SK-N-SH (cell line): ENCODE results near the gene FMN2. TPM values are rescaled to one million over a fixed set of nuclear protein-coding genes. Genes with fewer than 3 reads are reported as not detected.

Experiments
- CTCF ChIA-PET: fragments of 300-600, 350-600 bp; formaldehyde crosslinking; extraction: SDS; loops from one replicate; lab custom pipeline; 2021; lab: Yijun Ruan, JAX
- POLR2A ChIA-PET: fragments of 350-600 bp; sonication (Branson Sonifier 250); formaldehyde crosslinking; extraction: SDS; loops from one replicate; lab custom pipeline; 2020; ENCODE audit warnings: antibody characterized with exemption, inconsistent platforms; lab: Yijun Ruan, JAX
- DNase-seq: peaks from one replicate; pipeline ENCODE4 v3.0.0; 2012
- H2AFZ ChIP-seq: fragments of 200-600 bp; sonication (generic); 2 replicates; pipeline ENCODE4 v1.8.1; 2016; ENCODE audit warnings: antibody characterized with exemption, mild to moderate bottlenecking, low read depth
- H3F3A ChIP-seq: fragments of 200-600 bp; sonication (generic); replicated peaks from 2 replicates; pipeline ENCODE3; 2016; ENCODE audit warnings: antibody characterized with exemption, mild to moderate bottlenecking; ENCODE audit not compliant: insufficient read depth
- H3K27ac ChIP-seq, 2 experiments: fragments of 200-500 bp in 1 of 2; fragments of 200-600 bp in 1 of 2; sonication (Bioruptor generic) in 1 of 2; sonication (generic), shearing (Covaris generic) in 1 of 2; 2 replicates each; pipeline versions ENCODE4 v1.5.1 to v1.6.1; 2014 to 2016; ENCODE audit warnings: low read depth in 2 of 2, inconsistent platforms in 1 of 2, low read length in 1 of 2, mild to moderate bottlenecking in 1 of 2, mixed read lengths in 1 of 2
- H3K27me3 ChIP-seq: fragments of 200-600 bp; sonication (generic), shearing (Covaris generic); 2 replicates; pipeline ENCODE4 v1.6.1; 2016; ENCODE audit warnings: mixed run types; ENCODE audit not compliant: insufficient read depth
- H3K36me3 ChIP-seq, 2 experiments: fragments of 200-500 bp in 1 of 2; fragments of 200-600 bp in 1 of 2; sonication (Bioruptor generic) in 1 of 2; sonication (generic) in 1 of 2; replicated peaks in 1 of 2; 2 replicates each; pipeline versions ENCODE3 to v1.5.1; 2014 to 2016; ENCODE audit warnings: low read length in 1 of 2, mild to moderate bottlenecking in 1 of 2; ENCODE audit not compliant: insufficient read depth in 2 of 2, control insufficient read depth in 1 of 2
- H3K4me1 ChIP-seq, 2 experiments: fragments of 200-500 bp in 1 of 2; fragments of 200-600 bp in 1 of 2; sonication (Bioruptor generic) in 1 of 2; sonication (generic), shearing (Covaris generic) in 1 of 2; 2 replicates each; pipeline versions ENCODE4 v1.5.1 to v1.6.1; 2014 to 2016; ENCODE audit warnings: low read depth in 1 of 2, low read length in 1 of 2, mixed run types in 1 of 2; ENCODE audit not compliant: insufficient read depth in 2 of 2, control insufficient read depth in 1 of 2
- H3K4me2 ChIP-seq: fragments of 200-600 bp; sonication (generic), shearing (Covaris generic); 2 replicates; pipeline ENCODE4 v1.6.1; 2017; ENCODE audit warnings: mixed run types
- H3K4me3 ChIP-seq, 2 experiments: fragments of 200-500 bp in 1 of 2; fragments of 200-600 bp in 1 of 2; sonication (Bioruptor generic) in 1 of 2; sonication (generic), shearing (Covaris generic) in 1 of 2; 2 replicates each; pipeline versions ENCODE4 v1.5.1 to v1.8.1; 2014 to 2016; ENCODE audit warnings: low read depth in 2 of 2, inconsistent platforms in 1 of 2, low read length in 1 of 2, mild to moderate bottlenecking in 1 of 2, mixed read lengths in 1 of 2, moderate library complexity in 1 of 2
- H3K79me2 ChIP-seq: fragments of 200-600 bp; sonication (generic); 2 replicates; pipeline ENCODE4 v1.8.1; 2017; ENCODE audit warnings: mild to moderate bottlenecking; ENCODE audit not compliant: insufficient read depth
- H3K9ac ChIP-seq: fragments of 200-600 bp; sonication (generic); 2 replicates; pipeline ENCODE4 v1.6.1; 2017; ENCODE audit warnings: mixed run types
- H3K9me2 ChIP-seq: fragments of 200-600 bp; sonication (generic); 2 replicates; pipeline ENCODE4 v1.6.1; 2017; ENCODE audit warnings: mixed run types
- H3K9me3 ChIP-seq: fragments of 200-600 bp; sonication (generic); 2 replicates; pipeline ENCODE4 v1.6.1; 2017; ENCODE audit warnings: mixed run types, mild to moderate bottlenecking, moderate library complexity
- H4K20me1 ChIP-seq: fragments of 200-600 bp; sonication (generic); 2 replicates; pipeline ENCODE4 v1.6.1; 2017; ENCODE audit warnings: mild to moderate bottlenecking, mixed run types; ENCODE audit not compliant: insufficient read depth
- ELF1 ChIP-seq: IDR thresholded peaks from 2 replicates; pipeline ENCODE4 v1.4.0; 2012
- EP300 ChIP-seq, 2 experiments: IDR thresholded peaks; 2 replicates each; pipeline versions ENCODE4 v1.4.0 to v1.6.1; 2012; ENCODE audit warnings: borderline replicate concordance in 1 of 2, low read depth in 1 of 2, low read length in 1 of 2
- FOSL2 ChIP-seq: IDR thresholded peaks from 2 replicates; pipeline ENCODE4 v1.4.0; 2012; ENCODE audit warnings: low read depth, mild to moderate bottlenecking, moderate library complexity, borderline replicate concordance
- GABPA ChIP-seq: IDR thresholded peaks from 2 replicates; pipeline ENCODE4 v1.4.0; 2012; ENCODE audit warnings: low read depth, mild to moderate bottlenecking
- JUND ChIP-seq: IDR thresholded peaks from 2 replicates; pipeline ENCODE4 v1.4.0; 2012
- MXI1 ChIP-seq: IDR thresholded peaks from 2 replicates; pipeline ENCODE4 v1.6.1; 2012; ENCODE audit warnings: mild to moderate bottlenecking, low read depth, low read length, improper control_type of control experiment
- NFIC ChIP-seq: IDR thresholded peaks from 2 replicates; pipeline ENCODE4 v1.4.0; 2012; ENCODE audit warnings: borderline replicate concordance
- NRF1 ChIP-seq: IDR thresholded peaks from 2 replicates; pipeline ENCODE4 v1.6.1; 2012; ENCODE audit warnings: low read depth, mild to moderate bottlenecking, low read length
- POLR2AphosphoS5 ChIP-seq: IDR thresholded peaks from 2 replicates; pipeline ENCODE4 v1.6.1; 2012; ENCODE audit warnings: low read depth, low read length
- RAD21 ChIP-seq: IDR thresholded peaks from 2 replicates; pipeline ENCODE4 v1.6.1; 2012; ENCODE audit warnings: mild to moderate bottlenecking, low read length
- RCOR1 ChIP-seq: fragments of 150-350 bp; IDR thresholded peaks from 2 replicates; pipeline ENCODE4 v1.6.1; 2017; ENCODE audit warnings: antibody characterized with exemption, low read length
- REST ChIP-seq: IDR thresholded peaks from 2 replicates; pipeline ENCODE4 v1.6.1; 2012; ENCODE audit warnings: mild to moderate bottlenecking, low read depth, low read length, moderate library complexity
- RFX5 ChIP-seq: IDR thresholded peaks from 2 replicates; pipeline ENCODE4 v1.6.1; 2012; ENCODE audit warnings: mild to moderate bottlenecking, improper control_type of control experiment, low read length
- RXRA ChIP-seq: IDR thresholded peaks from 2 replicates; pipeline ENCODE4 v1.4.0; 2012; ENCODE audit warnings: low read depth, mild to moderate bottlenecking, borderline replicate concordance
- SIN3A ChIP-seq: IDR thresholded peaks from 2 replicates; pipeline ENCODE4 v1.6.1; 2012; ENCODE audit warnings: low read depth, mild to moderate bottlenecking, low read length, moderate library complexity, borderline replicate concordance
- SMC3 ChIP-seq: IDR thresholded peaks from 2 replicates; pipeline ENCODE4 v1.6.1; 2012; ENCODE audit warnings: low read depth, low read length, improper control_type of control experiment
- TCF12 ChIP-seq: IDR thresholded peaks from 2 replicates; pipeline ENCODE4 v1.4.0; 2012
- WGBS: methylation state at CpG from one replicate; pipeline ENCODE4 v1.1.6; 2017; ENCODE audit warnings: low lambda C conversion rate; 5-methylcytosine and 5-hydroxymethylcytosine counted together
- polyA plus RNA-seq, 3 experiments: library from polyadenylated mRNA; depleted of rRNA; stranded (reverse); fragments of >200 nt; gene quantifications; 2 replicates each; pipeline ENCODE4 v1.2.3, GENCODE V29; 2012
- TF ChIP-seq, protein P1 (sequence below): fragments of 150-350 bp; IDR thresholded peaks from 2 replicates; pipeline ENCODE4 v1.6.1; 2017; ENCODE audit warnings: antibody characterized with exemption, low read length, low read depth, borderline replicate concordance
- TF ChIP-seq, protein P2 (sequence below): IDR thresholded peaks from 2 replicates; pipeline ENCODE4 v1.4.0; 2012; ENCODE audit warnings: low read depth, borderline replicate concordance
- TF ChIP-seq, protein P3 (sequence below): IDR thresholded peaks from 2 replicates; pipeline ENCODE4; 2012

Gene FMN2
- polyA plus RNA-seq, 1 of the 3 experiments (the other 2 are of a cell fraction) = 7.2 TPM

DNA sequence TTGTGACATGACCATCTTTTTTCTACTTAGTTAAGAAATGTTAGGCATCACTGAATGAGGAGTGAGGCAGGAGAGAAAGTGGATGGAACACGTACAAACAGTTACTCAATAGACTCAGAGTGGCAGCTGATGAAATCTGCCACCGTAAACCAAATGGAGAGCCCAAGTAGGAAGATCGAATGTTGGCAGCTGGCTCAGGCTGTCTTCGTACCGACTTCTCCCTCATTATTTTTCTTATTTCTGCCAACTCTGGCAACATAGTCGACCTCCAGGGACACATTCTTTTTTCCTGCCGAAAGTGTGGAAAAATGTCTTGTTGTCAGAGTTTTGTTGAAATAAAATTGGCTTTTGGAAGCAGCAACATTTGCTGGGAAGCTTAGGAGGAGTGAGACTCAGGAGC is 377.0 kb downstream of the FMN2 start (continued):
- TF ChIP-seq POLR2AphosphoS5 (no peak), RCOR1 (no peak), TCF12 (no peak)
- TF ChIP-seq, protein P1, sequence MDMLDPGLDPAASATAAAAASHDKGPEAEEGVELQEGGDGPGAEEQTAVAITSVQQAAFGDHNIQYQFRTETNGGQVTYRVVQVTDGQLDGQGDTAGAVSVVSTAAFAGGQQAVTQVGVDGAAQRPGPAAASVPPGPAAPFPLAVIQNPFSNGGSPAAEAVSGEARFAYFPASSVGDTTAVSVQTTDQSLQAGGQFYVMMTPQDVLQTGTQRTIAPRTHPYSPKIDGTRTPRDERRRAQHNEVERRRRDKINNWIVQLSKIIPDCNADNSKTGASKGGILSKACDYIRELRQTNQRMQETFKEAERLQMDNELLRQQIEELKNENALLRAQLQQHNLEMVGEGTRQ = no peak
- TF ChIP-seq, all 33 proteins: peak for 0

- WGBS = 71% methylated on average over 5 of the region's 5 CpGs
- Histone ChIP-seq H3K27ac (0 out of 4 replicates have a peak overlapping the region, but pooled peaks of 1 of the 2 experiments have one; percentile 4), H3K4me2 (no peak overlapping the region), H4K20me1 (no peaks in the 10 kb centered on the region), H3K4me3 (no peak overlapping the region), H3K9me2 (no peaks in the 10 kb centered on the region), H3K9me3 (no peaks in the 10 kb centered on the region), H3K27me3 (no peaks in the 10 kb centered on the region), H3F3A (peaks cover 17% of the 10 kb centered on the region), H3K9ac (no peak overlapping the region), H3K4me1 (no peaks in the 10 kb centered on the region; a peak in 2 of 4 replicates), H2AFZ (no peak overlapping the region), H3K79me2 (0 out of 2 replicates have a peak, but pooled peaks cover 11% of the 10 kb centered on the region), H3K36me3 (peaks cover 14 to 39% of the 10 kb centered on the region in 2 experiments)
- no peak for DNase-seq
- ChIA-PET CTCF (no interaction called here), POLR2A (no interaction called here)
- TF ChIP-seq RFX5 (no peak), FOSL2 (peak; percentile 29; the same call in 1 of the 2 replicates)
These were observed 382.5 kb downstream of the FMN2 start for GRCh38 chr1:240474133-240474614.

- no peak for DNase-seq
- Histone ChIP-seq H3K27me3 (no peaks in the 10 kb centered on the region), H3F3A (peaks cover 19% of the 10 kb centered on the region), H2AFZ (no peak overlapping the region), H3K27ac (no peak overlapping the region), H3K9me3 (no peaks in the 10 kb centered on the region), H3K4me2 (no peak overlapping the region), H4K20me1 (no peaks in the 10 kb centered on the region), H3K4me3 (no peak overlapping the region), H3K4me1 (no peaks in the 10 kb centered on the region; a peak in 1 of 4 replicates), H3K9me2 (no peaks in the 10 kb centered on the region), H3K36me3 (peaks cover 14 to 39% of the 10 kb centered on the region in 2 experiments), H3K9ac (no peak overlapping the region), H3K79me2 (0 out of 2 replicates have a peak, but pooled peaks cover 5% of the 10 kb centered on the region)
- TF ChIP-seq NRF1 (no peak), MXI1 (no peak), EP300 (IDR thresholded peaks at IDR 0.05; ENCODE audit: borderline replicate concordance in 1 of 2, low read depth in 1 of 2, low read length in 1 of 2) (no peak), JUND (no peak), ELF1 (no peak), RXRA (no peak), POLR2AphosphoS5 (no peak), SMC3 (no peak), TCF12 (no peak), NFIC (no peak), RFX5 (no peak), GABPA (no peak), REST (no peak), RAD21 (no peak), SIN3A (no peak)
- TF ChIP-seq, protein P2, sequence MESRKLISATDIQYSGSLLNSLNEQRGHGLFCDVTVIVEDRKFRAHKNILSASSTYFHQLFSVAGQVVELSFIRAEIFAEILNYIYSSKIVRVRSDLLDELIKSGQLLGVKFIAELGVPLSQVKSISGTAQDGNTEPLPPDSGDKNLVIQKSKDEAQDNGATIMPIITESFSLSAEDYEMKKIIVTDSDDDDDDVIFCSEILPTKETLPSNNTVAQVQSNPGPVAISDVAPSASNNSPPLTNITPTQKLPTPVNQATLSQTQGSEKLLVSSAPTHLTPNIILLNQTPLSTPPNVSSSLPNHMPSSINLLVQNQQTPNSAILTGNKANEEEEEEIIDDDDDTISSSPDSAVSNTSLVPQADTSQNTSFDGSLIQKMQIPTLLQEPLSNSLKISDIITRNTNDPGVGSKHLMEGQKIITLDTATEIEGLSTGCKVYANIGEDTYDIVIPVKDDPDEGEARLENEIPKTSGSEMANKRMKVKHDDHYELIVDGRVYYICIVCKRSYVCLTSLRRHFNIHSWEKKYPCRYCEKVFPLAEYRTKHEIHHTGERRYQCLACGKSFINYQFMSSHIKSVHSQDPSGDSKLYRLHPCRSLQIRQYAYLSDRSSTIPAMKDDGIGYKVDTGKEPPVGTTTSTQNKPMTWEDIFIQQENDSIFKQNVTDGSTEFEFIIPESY = no peak
- TF ChIP-seq, protein P3, sequence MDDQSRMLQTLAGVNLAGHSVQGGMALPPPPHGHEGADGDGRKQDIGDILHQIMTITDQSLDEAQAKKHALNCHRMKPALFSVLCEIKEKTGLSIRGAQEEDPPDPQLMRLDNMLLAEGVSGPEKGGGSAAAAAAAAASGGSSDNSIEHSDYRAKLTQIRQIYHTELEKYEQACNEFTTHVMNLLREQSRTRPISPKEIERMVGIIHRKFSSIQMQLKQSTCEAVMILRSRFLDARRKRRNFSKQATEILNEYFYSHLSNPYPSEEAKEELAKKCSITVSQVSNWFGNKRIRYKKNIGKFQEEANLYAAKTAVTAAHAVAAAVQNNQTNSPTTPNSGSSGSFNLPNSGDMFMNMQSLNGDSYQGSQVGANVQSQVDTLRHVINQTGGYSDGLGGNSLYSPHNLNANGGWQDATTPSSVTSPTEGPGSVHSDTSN = no peak
- ChIA-PET CTCF (no interaction called here), POLR2A (no interaction called here)
- 96% methylated on average over 4 of the region's 4 CpGs for WGBS
These were observed 384.1 kb downstream of the FMN2 start for GRCh38 chr1:240475832-240476231.
